SW480 (cell line): ENCODE data around the gene TBC1D2B.

ENCODE experiments used
- DNase-seq: peaks from one replicate; pipeline ENCODE4 v3.0.0-alpha.2; 2016; ENCODE audit warnings: low spot score

TBC1D2B gene

GRCh38 chr15:78093242-78094020 is 15.9 kb upstream of the TBC1D2B start:
- DNase-seq: no peak

- DNase-seq: no peak
Measured at GRCh38 chr15:78092261-78093041, 14.9 kb upstream of the TBC1D2B start, which contains the start of gene SH2D7. TSS of gene SH2D7 (plus strand) at chr15:78092561. CDS start at chr15:78092585, 24 bp downstream.

- no peak for DNase-seq
Measured at GRCh38 chr15:78090422-78091063, 13.0 kb upstream of the TBC1D2B start.

GRCh38 chr15:78088773-78089080 is 11.2 kb upstream of the TBC1D2B start:
- DNase-seq: no peak

GRCh38 chr15:78087951-78088772 is 10.7 kb upstream of the TBC1D2B start:
- no peak for DNase-seq

DNA sequence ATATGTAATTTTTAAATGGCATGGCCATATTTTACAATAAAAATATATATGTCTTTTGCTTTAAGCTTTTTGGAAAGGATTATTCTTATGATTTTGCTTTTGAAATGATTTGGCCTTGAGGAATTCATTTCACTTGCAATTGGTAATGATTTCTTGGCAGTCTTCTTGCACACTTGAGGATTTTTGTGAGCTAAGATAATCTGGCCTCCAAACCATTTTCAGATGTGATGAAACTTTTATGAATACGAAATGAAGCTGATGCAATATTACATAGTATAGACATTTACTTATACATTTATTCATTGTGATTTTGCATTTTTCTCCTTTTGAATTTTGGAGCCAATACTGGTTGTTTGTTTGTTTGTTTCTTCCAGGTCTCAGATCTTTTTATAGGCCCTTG is 8.4 kb upstream of the TBC1D2B start:
- DNase-seq: no peak

DNA sequence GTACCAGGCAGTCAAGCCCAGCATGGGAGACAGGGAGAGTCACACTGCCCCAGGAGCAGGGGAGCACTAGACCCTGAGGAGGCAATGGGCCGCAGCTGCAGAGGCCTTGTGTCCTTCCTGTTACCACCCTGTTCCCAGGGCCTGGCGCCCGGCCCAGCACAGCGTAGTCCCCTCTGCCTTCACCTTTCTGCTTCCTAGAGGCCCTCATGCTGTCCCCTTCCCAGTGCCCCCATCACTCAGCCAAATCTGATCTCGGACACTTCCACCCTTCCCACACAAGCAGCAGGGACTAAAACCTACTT is 6.9 kb upstream of the TBC1D2B start:
- no peak for DNase-seq

- DNase-seq: no peak
Measured at GRCh38 chr15:78083687-78084448, 6.4 kb upstream of the TBC1D2B start.

DNA sequence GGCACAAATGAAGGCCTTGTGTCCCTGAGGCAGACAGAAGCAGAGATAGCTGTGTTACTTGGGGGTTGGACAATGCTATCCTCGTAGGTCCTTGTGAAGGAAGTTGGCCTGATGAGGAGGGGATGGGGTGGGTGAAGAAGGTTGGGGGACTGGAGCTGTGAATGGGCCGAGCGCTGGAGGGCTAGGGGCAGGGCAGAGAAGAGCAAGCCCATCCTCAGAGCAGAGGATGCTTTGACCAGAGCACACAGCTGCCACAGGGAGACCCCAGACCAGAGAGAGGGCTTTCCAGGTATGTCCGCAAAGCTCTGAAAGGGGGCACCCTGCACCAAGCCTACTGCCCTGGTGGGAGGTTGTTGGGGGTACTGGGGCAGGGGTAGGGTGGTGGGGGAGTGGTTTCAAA is 5.7 kb upstream of the TBC1D2B start:
- no peak for DNase-seq

DNA sequence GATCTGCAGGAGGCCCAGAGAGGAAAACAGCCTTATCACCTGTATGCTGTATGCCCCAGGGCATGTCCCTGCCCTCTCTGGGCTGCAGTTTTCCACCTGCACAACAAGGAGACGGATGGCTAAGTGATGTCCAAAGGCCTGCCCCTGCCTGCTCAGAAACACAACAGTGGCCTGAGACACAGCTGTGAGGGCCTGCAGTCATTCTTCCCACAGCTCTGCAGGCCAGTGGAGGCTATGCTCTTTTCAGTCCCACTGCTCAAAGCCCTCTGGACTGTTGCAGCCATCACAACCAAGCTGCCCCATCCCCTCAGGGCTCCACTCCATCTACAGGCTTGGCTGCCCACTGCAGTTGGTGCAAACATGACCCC is 5.2 kb upstream of the TBC1D2B start:
- no peak for DNase-seq

- DNase-seq: no peak
Measured at GRCh38 chr15:78082106-78082742, 4.7 kb upstream of the TBC1D2B start.

DNA sequence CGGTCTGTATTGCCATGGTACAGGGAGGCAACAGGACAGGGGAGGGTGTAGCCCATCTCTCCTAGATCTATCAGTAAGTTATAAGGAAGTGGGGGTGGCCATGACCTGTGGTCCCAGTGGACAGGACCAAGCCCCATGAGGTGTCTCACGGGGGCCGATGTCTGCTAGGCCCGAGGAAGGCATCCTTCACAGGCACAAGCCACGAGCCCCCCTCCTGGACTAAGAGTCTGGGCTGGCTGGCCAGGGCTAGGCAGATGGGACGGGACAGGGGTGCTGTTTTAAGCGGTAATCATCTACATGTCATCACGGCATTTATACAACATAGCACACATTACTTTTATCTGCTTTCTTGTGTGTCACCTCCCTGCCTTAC is 2.6 kb upstream of the TBC1D2B start:
- DNase-seq: no peak

DNA sequence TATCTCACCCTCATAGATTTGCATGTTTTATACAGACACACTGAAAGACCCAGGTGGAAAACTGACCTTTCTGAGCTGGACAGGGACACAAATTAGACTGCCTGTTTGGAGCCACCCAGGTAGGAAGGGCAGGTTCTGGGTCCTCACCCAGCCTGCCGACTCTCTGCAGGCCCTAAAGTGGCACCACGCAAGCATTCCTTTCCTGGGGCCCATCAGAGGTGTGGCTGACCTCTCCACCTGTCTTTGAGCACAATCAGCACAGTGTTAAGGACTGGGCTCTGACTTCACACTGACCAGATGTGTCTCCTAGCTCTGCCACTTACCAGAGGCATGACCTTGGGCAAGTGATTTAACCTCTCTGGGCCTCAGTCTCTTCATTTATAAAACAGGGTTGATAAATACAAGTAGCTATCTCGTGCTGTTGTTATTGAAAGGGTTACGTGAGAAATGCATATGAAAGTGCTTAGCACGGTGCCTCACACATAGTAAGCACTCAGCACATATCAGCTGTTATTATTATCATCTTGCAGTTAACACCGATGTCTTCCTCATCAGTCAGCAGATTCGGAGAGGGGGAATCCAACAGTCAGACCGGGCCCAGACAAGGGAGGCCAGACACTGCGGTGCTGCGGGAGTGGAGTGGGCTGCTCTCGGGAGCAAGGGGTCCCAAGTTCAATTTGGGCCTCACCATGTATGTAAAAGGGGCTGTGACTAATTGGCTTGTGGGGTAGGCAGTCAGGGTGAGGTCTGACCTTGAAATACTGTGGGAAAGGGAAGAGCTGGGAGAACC is 2.0 kb upstream of the TBC1D2B start:
- peak; percentile 28 for DNase-seq

- no peak for DNase-seq
Measured at GRCh38 chr15:78077871-78078210, 330 bp upstream of the TBC1D2B start.

- no peak for DNase-seq
Measured at GRCh38 chr15:78076231-78077052, 1.1 kb downstream of the TBC1D2B start.

DNA sequence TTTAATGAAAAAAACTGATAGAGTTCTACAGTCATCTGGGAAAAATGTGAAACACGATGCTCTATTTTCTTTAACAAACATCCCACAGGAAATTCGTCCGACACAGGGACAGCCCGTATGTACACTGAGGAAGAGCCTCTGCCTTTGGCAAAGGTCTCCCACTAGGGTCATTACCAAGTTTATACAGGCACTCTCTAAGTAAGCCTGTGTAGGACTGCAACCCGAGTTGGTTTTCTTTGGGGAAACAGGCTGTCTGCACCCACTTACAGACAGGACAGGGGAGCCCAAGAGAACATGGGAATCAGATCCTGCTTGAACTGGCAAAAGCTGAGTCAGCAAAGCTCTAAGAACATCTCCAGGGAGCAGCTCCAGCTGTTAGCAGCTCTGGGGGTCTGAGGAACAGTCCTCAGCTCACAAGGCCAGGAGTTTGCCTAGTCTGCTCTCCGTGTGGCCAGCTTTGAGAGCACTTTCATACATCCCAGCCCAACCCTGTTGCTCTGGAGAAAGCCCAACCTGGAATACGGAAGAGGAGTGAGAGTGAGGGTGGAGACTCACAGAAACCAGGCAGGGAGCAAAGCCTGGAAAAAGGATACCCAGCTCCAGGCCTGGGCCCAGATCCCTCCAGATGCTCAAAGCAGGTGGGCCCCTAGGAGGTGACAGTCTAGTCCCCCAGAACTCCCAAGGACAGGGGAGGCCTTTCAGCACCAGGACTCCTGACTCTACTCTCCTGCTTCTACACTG is 1.9 kb downstream of the TBC1D2B start:
- DNase-seq: peak; percentile 72

- no peak for DNase-seq
Measured at GRCh38 chr15:78073046-78073787, 4.3 kb downstream of the TBC1D2B start.
